Kidney (tissue), 14 donors: ENCODE data around the gene CIAO3. TPM values are rescaled to one million over a fixed set of nuclear protein-coding genes. Genes with fewer than 3 reads are reported as not detected.

Experiments used
- DNase-seq, 5 donors: peaks; one replicate each; pipeline ENCODE4 v3.0.0-alpha.2; 2013 to 2020
- FAIRE-seq: peaks from 2 replicates; lab custom pipeline; 2012; peaks lifted over from hg19 to GRCh38; lab: Jason Lieb, UNC
- H3K27ac ChIP-seq, 2 donors: one replicate each; pipeline ENCODE4 v1.7.0; 2013; ENCODE audit warnings: low read depth in 2 of 2, low read length in 2 of 2, inconsistent platforms in 1 of 2
- H3K27me3 ChIP-seq: one replicate; pipeline ENCODE4 v1.7.1; 2013; ENCODE audit warnings: low read length, inconsistent platforms; ENCODE audit not compliant: control insufficient read depth, insufficient read depth
- H3K36me3 ChIP-seq, 3 donors: one replicate each; pipeline versions ENCODE4 v1.7.0 to v1.7.1; 2013; ENCODE audit warnings: low read length in 3 of 3, control low read depth in 1 of 3, inconsistent platforms in 1 of 3; ENCODE audit not compliant: insufficient read depth in 3 of 3, control insufficient read depth in 2 of 3
- H3K4me1 ChIP-seq, 3 donors: one replicate each; pipeline versions ENCODE4 v1.7.0 to v1.7.1; 2013; ENCODE audit warnings: low read length in 3 of 3, inconsistent platforms in 1 of 3, low read depth in 1 of 3; ENCODE audit not compliant: control insufficient read depth in 2 of 3, insufficient read depth in 2 of 3
- H3K4me3 ChIP-seq, 3 donors: one replicate each; pipeline versions ENCODE4 v1.7.0 to v1.8.1; 2013; ENCODE audit warnings: low read length in 3 of 3, control low read depth in 1 of 3, inconsistent platforms in 1 of 3
- H3K9ac ChIP-seq, 3 donors: one replicate each; pipeline versions ENCODE4 v1.7.0 to v1.7.1; 2013; ENCODE audit warnings: low read length in 3 of 3, control low read depth in 1 of 3, inconsistent platforms in 1 of 3
- H3K9me3 ChIP-seq, 3 donors: one replicate each; pipeline versions ENCODE4 v1.7.0 to v1.7.1; 2013; ENCODE audit warnings: low read length in 3 of 3, control low read depth in 1 of 3, inconsistent platforms in 1 of 3; ENCODE audit not compliant: control insufficient read depth in 2 of 3, insufficient read depth in 1 of 3
- intact Hi-C: fragments of 100-400 bp; cut with DNase I; formaldehyde crosslinking; loops from one replicate; pipeline ENCODE4 v1.11.1; 2022
- polyA plus RNA-seq: library from polyadenylated mRNA; stranded (reverse); fragments of 350-450 nt; fragmentation: Illumina TruSeq; extraction: RNeasy Lipid Tissue Mini Kit (QIAGEN cat#74804); gene quantifications from one replicate; pipeline ENCODE4 v1.2.3, GENCODE V29; 2014; ENCODE audit warnings: low read depth, low replicate concordance; ENCODE audit not compliant: insufficient read depth
- total RNA-seq: library from RNA; stranded (reverse); fragmentation: NEBNext Ultra II Directional; extraction: Animal tissue kit (Norgen Biotek cat#: 25700); gene quantifications from one replicate; pipeline ENCODE4 v1.2.1, GENCODE V29; 2021
- TF ChIP-seq, protein P1 (sequence below): IDR thresholded peaks from 3 replicates; pipeline ENCODE4 v1.5.1; 2012; ENCODE audit warnings: mild to moderate bottlenecking, moderate library complexity, borderline replicate concordance; ENCODE audit not compliant: insufficient read depth; ENCODE audit errors: extremely low read depth
- donor health status: control.
- donor health status: control.
- donor health status: control.
- donor health status: control.
- donor health status: control.
- donor health status: DM: yes; HTN: yes; CAD: no.
- donor health status: Normal renal cell carcinoma (clear cell type).

The CIAO3 gene
- total and polyA plus RNA-seq, 2 donors from 2014 or later: 36.8 to 37.7 TPM

DNA sequence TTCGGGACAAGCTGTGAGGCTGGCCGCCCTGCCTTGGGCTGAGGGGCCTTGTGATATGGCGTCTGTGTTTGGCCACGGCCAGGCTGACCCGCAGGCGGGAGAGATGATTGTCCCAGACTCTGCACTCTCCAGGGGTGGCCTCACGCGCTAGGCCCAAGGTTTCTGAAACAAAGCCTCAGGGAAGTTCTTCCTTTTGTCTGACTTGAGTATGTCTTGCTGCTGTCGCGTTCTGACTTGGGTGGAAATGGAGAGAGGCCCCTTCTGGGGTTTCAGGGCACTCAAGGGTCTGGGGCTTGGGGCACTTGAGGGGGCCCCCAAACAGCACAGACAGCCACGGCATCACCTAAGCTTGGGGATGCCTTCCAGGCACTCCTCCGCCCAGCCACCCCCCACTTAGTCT lies 29.7 kb downstream of the CIAO3 start:
- H3K27me3 ChIP-seq: peaks cover 6% of the 10 kb centered on the region
- FAIRE-seq: no peak
- peaks cover 0 to 10% (median 0%) of the 10 kb centered on the region in 3 donors for H3K4me1 ChIP-seq
- DNase-seq: no peak
- no peak overlapping the region for H3K27ac ChIP-seq
- TF ChIP-seq, protein P1, sequence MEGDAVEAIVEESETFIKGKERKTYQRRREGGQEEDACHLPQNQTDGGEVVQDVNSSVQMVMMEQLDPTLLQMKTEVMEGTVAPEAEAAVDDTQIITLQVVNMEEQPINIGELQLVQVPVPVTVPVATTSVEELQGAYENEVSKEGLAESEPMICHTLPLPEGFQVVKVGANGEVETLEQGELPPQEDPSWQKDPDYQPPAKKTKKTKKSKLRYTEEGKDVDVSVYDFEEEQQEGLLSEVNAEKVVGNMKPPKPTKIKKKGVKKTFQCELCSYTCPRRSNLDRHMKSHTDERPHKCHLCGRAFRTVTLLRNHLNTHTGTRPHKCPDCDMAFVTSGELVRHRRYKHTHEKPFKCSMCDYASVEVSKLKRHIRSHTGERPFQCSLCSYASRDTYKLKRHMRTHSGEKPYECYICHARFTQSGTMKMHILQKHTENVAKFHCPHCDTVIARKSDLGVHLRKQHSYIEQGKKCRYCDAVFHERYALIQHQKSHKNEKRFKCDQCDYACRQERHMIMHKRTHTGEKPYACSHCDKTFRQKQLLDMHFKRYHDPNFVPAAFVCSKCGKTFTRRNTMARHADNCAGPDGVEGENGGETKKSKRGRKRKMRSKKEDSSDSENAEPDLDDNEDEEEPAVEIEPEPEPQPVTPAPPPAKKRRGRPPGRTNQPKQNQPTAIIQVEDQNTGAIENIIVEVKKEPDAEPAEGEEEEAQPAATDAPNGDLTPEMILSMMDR: no peak
- no peak overlapping the region for H3K9ac ChIP-seq
- no peaks in the 10 kb centered on the region for H3K9me3 ChIP-seq
- intact Hi-C loops: no loop called here
- no peak overlapping the region for H3K4me3 ChIP-seq
- no peaks in the 10 kb centered on the region for H3K36me3 ChIP-seq

DNA sequence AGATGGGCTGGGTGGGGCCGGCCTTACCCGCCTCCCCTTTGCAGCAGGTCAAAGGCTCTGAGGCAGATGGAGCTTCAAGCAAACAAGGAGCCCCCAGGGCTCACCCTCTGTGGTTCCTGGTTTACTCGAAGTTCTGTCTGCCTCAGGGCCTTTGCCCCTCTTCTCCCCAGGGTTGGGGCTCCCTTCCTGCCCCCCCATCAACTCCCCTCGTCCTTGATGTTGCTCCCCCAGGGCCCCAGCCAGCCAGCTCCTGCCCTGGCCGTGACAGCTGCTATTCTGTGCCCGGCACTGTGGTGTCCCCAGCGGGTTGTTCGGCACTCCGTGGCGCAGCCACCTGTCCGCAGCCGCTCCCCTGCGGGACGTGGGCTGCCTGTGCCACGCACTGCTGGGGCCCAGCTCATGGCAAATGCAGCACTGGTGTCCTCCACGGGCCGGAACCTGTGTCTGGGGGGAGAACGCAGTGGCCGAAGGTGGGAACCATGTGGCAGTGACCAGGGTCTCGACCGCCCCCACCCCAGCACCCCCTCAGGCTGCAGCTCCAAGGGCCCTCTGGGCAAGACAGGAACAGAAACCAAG lies 30.2 kb downstream of the CIAO3 start:
- Histone ChIP-seq H3K36me3 (no peaks in the 10 kb centered on the region), H3K9ac (no peak overlapping the region), H3K4me3 (no peak overlapping the region), H3K9me3 (no peaks in the 10 kb centered on the region), H3K4me1 (peaks cover 0 to 6% (median 0%) of the 10 kb centered on the region in 3 donors), H3K27ac (no peak overlapping the region), H3K27me3 (peaks cover 6% of the 10 kb centered on the region)
- intact Hi-C loops: no loop called here
- DNase-seq (no peak), FAIRE-seq (no peak)
- TF ChIP-seq, protein P1: no peak

DNA sequence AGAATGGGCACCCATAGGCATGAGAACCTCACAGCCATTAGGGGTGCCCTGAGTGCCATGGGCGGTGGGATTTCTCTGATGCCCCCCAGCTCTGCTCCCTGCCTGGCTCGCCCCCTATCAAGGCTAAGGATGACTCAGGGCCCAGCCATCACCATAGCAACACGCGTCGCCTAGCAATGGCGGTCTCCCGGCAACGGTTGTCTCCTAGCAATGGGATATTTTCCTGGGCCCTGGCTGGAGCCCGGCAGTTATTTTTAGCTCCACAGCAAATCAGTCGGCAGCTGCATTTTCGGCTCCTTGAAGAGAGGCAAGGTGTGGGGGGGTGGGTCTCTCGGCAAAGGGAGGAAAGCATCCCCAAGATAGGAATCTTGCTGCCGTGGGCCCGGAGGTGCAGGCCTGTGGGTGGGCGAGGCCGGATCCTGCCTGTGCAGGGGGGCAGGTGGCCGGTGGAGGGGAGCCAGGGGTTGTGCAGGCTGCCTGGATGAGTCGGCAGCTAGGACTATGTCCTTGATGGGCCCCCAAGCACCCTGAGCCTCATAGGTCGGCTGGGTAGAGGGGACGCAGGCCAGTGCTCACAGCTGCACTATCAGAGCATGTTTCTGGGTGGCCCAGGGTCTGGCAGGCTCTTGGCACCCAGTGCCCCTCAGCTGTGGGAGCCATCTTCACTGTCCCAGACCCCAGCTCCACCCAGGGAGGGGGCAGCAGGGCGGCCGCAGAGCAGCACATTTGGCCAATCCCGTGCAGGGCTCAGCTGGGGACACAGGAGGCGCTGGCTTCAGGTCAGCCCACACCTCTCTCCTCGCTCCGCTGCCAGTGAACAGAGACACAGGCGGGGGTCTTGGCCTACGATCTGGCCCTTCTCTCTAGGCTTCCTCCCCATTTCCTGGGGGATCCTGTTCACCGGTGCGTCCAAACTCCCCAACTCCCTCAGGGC lies 31.0 kb downstream of the CIAO3 start:
- TF ChIP-seq, protein P1: no peak
- no peak for FAIRE-seq
- intact Hi-C loops: no loop called here
- Histone ChIP-seq H3K27ac (no peak overlapping the region), H3K36me3 (no peaks in the 10 kb centered on the region), H3K9me3 (no peaks in the 10 kb centered on the region), H3K27me3 (peaks cover 6% of the 10 kb centered on the region), H3K4me1 (peaks cover 0 to 6% (median 0%) of the 10 kb centered on the region in 3 donors), H3K9ac (no peak overlapping the region), H3K4me3 (no peak overlapping the region)
- peak in 4 of 5 donors; percentile 72 to 87 (median 84) for DNase-seq
